Brain microvascular endothelial cell (primary cell): Measurements from ENCODE around the gene GAREM1.

ENCODE experiments used
- DNase-seq: peaks from one replicate; pipeline ENCODE4 v3.0.0-alpha.2; 2020
- H3K27ac ChIP-seq: fragments of 250-450 bp; sonication (Bioruptor Pico); 2 replicates; pipeline ENCODE4 v1.5.1; 2020; ENCODE audit warnings: mild to moderate bottlenecking, moderate library complexity
- H3K27me3 ChIP-seq: fragments of 250-450 bp; sonication (Bioruptor Pico); replicated peaks from 2 replicates; pipeline ENCODE4 v1.5.1; 2020; ENCODE audit warnings: mild to moderate bottlenecking
- H3K36me3 ChIP-seq: fragments of 250-450 bp; sonication (Bioruptor Pico); replicated peaks from 2 replicates; pipeline ENCODE4 v1.5.1; 2020; ENCODE audit warnings: mild to moderate bottlenecking
- H3K4me3 ChIP-seq: 2 replicates; pipeline ENCODE4 v1.5.1; 2011; ENCODE audit warnings: low read depth, mild to moderate bottlenecking, control low read depth, low read length, moderate library complexity
- in situ Hi-C: cut with HindIII; loops from 2 replicates; pipeline ENCODE4 v1.10.0; 2017; ENCODE audit warnings: low sequenced_read_pairs, low pct_ligation_motif_present
- TF ChIP-seq, protein P1 (sequence below): IDR thresholded peaks from 2 replicates; pipeline ENCODE4 v1.5.1; 2011; ENCODE audit warnings: low read depth, mild to moderate bottlenecking, moderate library complexity, low read length, control low read depth, inconsistent platforms; ENCODE audit errors: missing control alignments

The GAREM1 gene

DNA sequence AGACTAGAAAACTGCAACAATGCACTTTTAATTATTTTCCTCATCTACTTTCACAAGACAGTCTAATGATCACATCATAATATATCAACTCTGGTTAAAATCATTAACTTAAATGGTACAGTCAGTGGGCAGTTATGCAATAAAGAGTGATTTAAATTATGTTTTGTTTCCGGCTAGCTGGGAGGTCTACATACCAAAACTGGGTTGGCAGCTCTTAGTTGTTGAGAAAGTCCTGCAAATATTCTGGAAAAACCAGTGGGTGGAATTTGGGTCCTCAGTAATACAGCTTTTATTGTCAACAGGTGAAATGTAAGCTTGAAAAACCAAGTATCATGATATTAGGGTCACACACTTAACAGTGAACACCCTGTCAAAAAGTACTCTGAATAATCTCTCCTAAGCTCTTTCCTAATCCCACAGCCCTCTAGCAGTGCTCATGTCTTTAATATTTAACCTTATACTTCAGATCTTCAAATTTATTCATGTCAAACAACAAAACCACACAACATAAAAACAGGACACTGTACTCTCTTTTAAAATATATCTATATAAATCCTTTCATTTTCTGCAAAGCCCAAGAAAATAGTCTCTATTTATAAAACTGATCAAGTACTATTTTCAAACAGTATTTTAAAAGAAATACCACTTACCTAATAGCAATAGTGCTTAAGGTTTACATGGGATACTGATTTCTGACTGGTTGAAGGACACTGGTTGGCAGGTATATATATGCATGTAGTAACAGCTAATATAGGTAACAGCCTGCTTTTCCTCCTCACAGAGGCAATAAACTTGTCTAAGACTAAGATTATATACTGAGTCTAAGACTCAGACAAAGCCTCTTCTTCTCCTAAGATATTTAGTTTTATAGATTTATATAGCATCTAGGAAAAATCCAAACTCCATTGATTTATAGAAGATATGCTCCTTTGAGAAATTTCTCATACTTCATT, 103.8 kb downstream of the GAREM1 start:
- in situ Hi-C loops = no loop called here
- Histone ChIP-seq H3K27me3 (no peaks in the 10 kb centered on the region), H3K27ac (no peak overlapping the region), H3K4me3 (no peak overlapping the region), H3K36me3 (no peaks in the 10 kb centered on the region)
- no peak for DNase-seq
- TF ChIP-seq, protein P1, sequence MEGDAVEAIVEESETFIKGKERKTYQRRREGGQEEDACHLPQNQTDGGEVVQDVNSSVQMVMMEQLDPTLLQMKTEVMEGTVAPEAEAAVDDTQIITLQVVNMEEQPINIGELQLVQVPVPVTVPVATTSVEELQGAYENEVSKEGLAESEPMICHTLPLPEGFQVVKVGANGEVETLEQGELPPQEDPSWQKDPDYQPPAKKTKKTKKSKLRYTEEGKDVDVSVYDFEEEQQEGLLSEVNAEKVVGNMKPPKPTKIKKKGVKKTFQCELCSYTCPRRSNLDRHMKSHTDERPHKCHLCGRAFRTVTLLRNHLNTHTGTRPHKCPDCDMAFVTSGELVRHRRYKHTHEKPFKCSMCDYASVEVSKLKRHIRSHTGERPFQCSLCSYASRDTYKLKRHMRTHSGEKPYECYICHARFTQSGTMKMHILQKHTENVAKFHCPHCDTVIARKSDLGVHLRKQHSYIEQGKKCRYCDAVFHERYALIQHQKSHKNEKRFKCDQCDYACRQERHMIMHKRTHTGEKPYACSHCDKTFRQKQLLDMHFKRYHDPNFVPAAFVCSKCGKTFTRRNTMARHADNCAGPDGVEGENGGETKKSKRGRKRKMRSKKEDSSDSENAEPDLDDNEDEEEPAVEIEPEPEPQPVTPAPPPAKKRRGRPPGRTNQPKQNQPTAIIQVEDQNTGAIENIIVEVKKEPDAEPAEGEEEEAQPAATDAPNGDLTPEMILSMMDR = no peak

DNA sequence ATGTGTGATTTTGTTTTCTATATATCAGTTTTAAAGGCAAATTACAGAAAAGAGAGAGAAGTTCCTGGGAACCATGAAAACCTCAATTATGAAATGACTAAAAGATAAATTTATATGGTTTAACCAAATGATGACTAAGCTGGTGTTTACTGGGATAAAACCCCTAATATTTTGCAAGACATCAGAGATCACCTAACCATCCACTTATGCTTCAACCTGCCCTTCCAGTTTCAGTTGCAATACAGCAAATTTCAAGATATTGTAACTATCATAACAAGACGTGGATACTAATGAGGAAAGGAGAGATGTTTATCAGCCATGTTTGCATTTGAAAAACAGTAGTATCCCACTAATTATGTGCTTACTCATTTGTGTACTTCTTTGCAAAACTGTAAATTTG, 108.2 kb downstream of the GAREM1 start:
- TF ChIP-seq, protein P1 = no peak
- DNase-seq = no peak
- H3K27me3 ChIP-seq = no peaks in the 10 kb centered on the region
- in situ Hi-C loops = no loop called here
- H3K27ac ChIP-seq = no peak overlapping the region
- H3K36me3 ChIP-seq = no peaks in the 10 kb centered on the region
- no peak overlapping the region for H3K4me3 ChIP-seq

DNA sequence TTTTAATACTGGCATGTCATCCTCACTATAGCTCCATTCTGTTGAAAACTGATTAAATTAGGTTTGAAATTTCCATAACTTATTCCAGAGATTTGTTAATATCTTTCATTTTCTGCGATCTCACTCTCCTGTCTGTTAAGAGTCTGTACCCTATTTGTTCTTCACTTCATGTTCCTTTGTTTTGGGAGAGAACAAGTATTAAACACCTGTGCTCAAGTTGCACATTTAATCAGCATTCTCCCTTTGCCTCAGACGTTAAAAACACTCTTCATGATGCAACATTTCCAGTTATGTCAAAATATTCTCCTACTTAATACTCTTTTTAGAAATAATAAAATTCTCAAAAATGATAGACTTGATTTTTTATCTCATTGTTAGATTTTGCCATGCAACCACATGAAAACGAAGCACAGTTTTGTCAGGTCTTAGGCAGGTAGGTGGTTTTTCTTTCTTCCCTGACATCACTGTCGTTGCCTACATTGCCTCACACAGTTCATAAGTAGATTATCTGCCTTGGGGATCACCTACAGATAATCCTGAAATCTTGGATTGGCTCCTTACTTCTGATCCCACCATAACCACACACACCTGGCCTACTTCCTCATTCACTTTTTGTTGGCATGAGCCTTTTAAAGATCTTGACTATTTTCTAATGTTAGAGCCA, 109.9 kb downstream of the GAREM1 start:
- Histone ChIP-seq H3K36me3 (no peaks in the 10 kb centered on the region), H3K27ac (no peak overlapping the region), H3K27me3 (no peaks in the 10 kb centered on the region), H3K4me3 (no peak overlapping the region)
- in situ Hi-C loops = no loop called here
- TF ChIP-seq, protein P1 = no peak
- no peak for DNase-seq

- TF ChIP-seq, protein P1 = no peak
- H3K36me3 ChIP-seq = no peaks in the 10 kb centered on the region
- H3K4me3 ChIP-seq = no peak overlapping the region
- in situ Hi-C loops = no loop called here
- no peak overlapping the region for H3K27ac ChIP-seq
- no peaks in the 10 kb centered on the region for H3K27me3 ChIP-seq
- DNase-seq = no peak
Observed at GRCh38 chr18:32358529-32358928, 112.2 kb downstream of the GAREM1 start.

DNA sequence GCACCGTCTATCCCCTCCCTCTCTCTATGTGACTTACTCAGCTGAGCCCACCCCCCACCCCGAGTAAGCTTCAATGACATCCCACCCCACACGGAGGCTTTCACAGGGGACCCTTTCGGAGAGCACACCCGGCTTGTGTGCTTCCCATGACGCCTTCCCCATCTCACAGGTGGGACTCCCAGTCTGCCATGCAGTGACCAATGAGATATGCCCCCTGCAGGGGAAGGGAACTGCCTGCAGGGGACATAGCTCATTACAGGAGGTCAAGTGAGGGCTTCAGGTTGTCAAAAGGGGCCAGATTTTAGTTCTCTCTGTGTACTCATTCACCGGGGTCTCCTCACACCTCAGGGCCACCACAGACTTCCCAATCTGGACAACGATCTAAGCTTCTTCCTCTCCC, 112.6 kb downstream of the GAREM1 start:
- TF ChIP-seq, protein P1 = peak; percentile 28
- H3K4me3 ChIP-seq = no peak overlapping the region
- no peak overlapping the region for H3K27ac ChIP-seq
- in situ Hi-C loops = no loop called here
- no peak for DNase-seq
- no peaks in the 10 kb centered on the region for H3K27me3 ChIP-seq
- H3K36me3 ChIP-seq = no peaks in the 10 kb centered on the region
